Fibroblast of skin of back (primary cell): ENCODE data around the gene NEK4.

Experiments used
- DNase-seq: peaks from one replicate; pipeline ENCODE4 v3.0.0-alpha.2; 2013

NEK4 gene

GRCh38 chr3:52792961-52793695, 22.4 kb upstream of the NEK4 start:
- DNase-seq = peak; percentile 16

GRCh38 chr3:52792413-52792812, 21.7 kb upstream of the NEK4 start:
- DNase-seq = no peak

GRCh38 chr3:52791928-52792327, 21.2 kb upstream of the NEK4 start:
- DNase-seq = no peak

DNA sequence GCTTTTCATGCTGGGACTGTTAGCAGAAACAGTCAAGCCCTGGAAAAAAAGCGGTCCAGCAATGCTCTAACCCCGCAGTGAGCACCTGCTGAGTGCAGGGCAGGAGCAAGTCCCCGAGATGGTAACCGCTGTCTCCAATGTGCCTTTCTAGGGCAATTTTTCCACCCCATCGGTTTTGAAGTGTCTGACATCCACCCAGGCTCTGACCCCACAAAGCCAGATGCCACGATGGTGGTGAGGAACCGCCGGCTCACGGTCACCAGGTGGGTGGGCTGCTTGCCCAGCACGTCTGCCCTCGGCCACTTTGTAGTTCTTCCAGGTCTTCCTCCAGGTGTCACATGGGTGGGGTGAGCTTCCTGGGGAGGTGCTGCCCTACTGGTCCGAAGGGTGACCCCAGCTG, 20.6 kb upstream of the NEK4 start:
- no peak for DNase-seq

- no peak for DNase-seq
Observed at GRCh38 chr3:52790741-52791140, 20.0 kb upstream of the NEK4 start.

DNA sequence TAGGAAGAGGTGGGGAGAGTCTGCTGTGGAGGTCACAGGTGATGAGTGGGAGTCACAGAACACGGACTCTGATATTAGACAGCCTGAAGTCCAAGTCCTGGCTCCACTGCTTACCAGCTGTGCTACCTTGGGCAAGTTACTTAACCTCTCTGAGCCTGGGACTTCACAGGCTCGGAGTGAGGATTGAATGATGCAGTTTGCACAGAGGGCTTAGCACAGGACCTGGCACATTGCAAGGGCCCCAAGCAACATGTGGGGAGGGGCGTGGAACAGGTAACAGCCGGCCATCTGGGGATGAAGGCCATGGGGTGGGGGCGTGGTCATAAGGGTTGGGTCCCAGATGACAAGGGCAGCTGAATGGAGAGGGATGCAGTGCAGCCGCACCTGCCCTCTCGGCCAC, 19.6 kb upstream of the NEK4 start:
- DNase-seq = no peak

GRCh38 chr3:52789746-52790040, 19.0 kb upstream of the NEK4 start:
- DNase-seq = no peak

DNA sequence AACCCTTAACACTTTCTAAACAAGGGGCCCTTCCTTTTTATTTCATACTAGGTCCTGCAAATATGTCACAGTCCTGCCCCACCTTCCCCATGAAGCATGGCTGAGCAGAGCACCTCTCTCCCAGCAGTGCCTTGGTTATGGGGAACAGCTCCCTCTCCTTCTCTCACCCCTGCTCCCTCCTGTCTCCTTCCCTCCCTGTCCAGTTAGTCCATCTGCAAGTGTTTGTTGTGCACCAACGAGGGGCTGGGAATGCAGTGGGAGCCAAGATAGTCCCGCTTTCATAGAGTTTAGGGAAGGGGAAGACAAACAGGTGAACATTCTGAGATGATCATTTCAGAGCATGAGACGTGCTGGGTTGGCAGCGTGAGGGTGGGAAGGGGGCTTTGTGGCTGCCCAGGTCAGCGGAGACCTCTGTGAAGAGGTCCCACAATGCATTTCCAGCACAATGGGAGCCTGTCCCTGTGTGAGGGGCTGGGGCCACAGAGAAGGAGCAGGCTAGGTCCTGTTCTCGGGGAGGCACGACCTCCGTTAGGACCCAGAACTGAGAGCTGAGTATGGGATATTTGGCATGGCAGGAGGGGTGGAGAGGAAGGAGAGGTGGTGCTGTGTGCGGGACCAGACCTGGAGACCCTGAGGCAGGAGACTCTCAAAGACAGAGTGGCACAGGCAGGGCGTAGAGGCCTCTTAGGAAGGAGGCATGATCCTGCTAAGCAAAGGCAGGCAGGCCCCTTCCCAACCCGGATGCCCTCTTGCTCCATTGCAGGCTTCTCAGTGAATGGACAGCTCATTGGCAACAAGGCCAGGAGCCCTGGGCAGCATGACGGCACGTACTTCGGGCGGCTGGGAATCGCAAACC, 18.4 kb upstream of the NEK4 start:
- no peak for DNase-seq

DNA sequence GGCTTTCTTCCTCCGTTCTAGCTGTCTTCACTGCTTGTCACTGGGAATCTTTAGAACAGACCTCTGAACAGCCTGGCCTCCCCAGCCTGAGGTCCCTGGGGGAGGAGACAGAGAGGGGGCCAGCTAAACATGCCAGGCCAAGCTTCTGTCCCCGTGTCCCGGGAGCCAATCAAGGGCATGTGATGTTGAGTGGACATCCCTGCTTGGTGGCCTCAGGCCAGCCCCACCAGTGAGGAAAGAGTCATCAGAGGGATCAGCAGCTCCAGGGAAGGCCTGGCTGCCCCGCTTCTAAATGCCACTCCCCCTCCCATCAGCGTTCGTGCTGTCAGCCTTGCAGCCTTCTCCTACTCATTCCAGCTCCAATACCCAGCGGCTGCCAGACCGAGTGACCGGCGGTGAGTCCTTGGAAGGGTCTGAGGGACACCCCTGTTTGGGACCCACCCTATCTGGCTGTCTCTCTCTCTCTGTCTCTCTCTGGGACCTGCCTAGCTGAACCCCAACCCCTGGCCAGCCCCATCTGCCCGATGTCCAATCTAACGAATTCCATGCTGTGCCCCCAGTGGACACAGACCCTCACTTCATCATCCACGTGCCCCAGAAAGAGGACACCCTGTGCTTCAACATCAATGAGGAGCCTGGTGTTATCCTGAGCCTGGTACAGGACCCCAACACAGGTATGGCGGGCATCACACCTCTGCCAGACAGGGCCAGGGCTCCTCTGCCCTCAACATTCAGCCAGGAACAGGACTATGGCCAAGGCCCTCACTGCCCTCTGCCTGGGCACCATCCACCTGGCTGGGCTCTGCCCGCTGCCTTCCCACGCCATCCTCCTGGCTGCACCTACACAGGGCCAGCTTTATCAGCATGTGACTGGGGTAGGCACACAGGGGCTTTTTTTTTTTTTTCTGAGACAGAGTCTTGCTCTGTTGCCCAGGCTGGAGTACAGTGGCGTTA, 17.2 kb upstream of the NEK4 start:
- DNase-seq = no peak

- DNase-seq = no peak
Observed at GRCh38 chr3:52787246-52787645, 16.5 kb upstream of the NEK4 start.

- DNase-seq = no peak
Observed at GRCh38 chr3:52786330-52787215, 15.8 kb upstream of the NEK4 start.

- no peak for DNase-seq
Observed at GRCh38 chr3:52784931-52785590, 14.3 kb upstream of the NEK4 start.

- no peak for DNase-seq
Observed at GRCh38 chr3:52784021-52784621, 13.4 kb upstream of the NEK4 start.

DNA sequence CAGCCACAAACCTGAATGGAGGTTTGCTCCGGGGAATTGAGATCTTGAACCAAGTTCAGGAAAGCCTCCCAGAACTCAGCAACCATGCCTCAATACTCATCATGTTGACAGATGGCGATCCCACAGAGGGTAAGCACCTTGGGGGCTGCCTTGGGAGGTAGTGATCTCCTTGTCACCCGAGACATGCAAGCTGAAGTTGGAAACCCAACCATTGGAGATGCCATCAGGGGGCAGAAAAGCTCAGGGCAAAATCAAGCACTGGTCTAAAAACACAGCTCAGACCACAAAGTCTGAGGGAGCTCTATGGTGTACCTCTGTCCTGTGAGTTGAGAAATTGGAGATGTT, 12.4 kb upstream of the NEK4 start:
- no peak for DNase-seq

- DNase-seq = no peak
Observed at GRCh38 chr3:52782412-52783210, 11.9 kb upstream of the NEK4 start.

- DNase-seq = no peak
Observed at GRCh38 chr3:52781741-52782140, 11.0 kb upstream of the NEK4 start.

- no peak for DNase-seq
Observed at GRCh38 chr3:52779837-52780585, 9.3 kb upstream of the NEK4 start.

GRCh38 chr3:52779011-52779836, 8.5 kb upstream of the NEK4 start:
- no peak for DNase-seq
